ENCODE data around the gene POMGNT1. TPM values are rescaled to one million over a fixed set of nuclear protein-coding genes. Genes with fewer than 3 reads are reported as not detected.

POMGNT1 gene
- total RNA-seq, 1 donor from 2014 or later: 55.7 TPM

- no peak overlapping the region for H2AFZ ChIP-seq (replicated peaks)
- H3K4me3 ChIP-seq: no peak overlapping the region
- no peak overlapping the region for H3K27ac ChIP-seq
- H3K36me3 ChIP-seq: no peaks in the 10 kb centered on the region
- TF ChIP-seq EZH2phosphoT487 (IDR thresholded peaks at IDR 0.05): no peak
- no peak for TF ChIP-seq CTCF (IDR thresholded peaks at IDR 0.05)
- no peak for TF ChIP-seq EZH2 (IDR thresholded peaks at IDR 0.05)
- H3K27ac Mint-ChIP-seq: no peak overlapping the region
- no peak for DNase-seq (ENCODE audit: low spot score)
- H4K20me1 ChIP-seq (ENCODE audit: low read depth): no peaks in the 10 kb centered on the region
- no peaks in the 10 kb centered on the region for H3K9me3 Mint-ChIP-seq
- H3K79me2 ChIP-seq (ENCODE audit: low read depth): no peaks in the 10 kb centered on the region
- no peaks in the 10 kb centered on the region for H3F3A ChIP-seq (ENCODE audit: low read depth)
- H3K4me1 Mint-ChIP-seq: peaks cover 5% of the 10 kb centered on the region
- no peak overlapping the region for H3K4me2 ChIP-seq
- no peaks in the 10 kb centered on the region for H3K9me3 ChIP-seq (ENCODE audit: low read depth)
- peaks cover 11% of the 10 kb centered on the region for H3K27me3 Mint-ChIP-seq (ENCODE audit: insufficient read depth, low read depth)
- no peaks in the 10 kb centered on the region for H3K36me3 Mint-ChIP-seq
- no peak overlapping the region for H3K9ac ChIP-seq
- H3K27me3 ChIP-seq: peaks cover 17% of the 10 kb centered on the region
- no peak overlapping the region for H3K4me3 Mint-ChIP-seq
- peaks cover 10% of the 10 kb centered on the region for H3K4me1 ChIP-seq
Observed at GRCh38 chr1:46171351-46171750, 26.9 kb downstream of the POMGNT1 start.

- Mint-ChIP-seq H3K4me3 (no peak overlapping the region), H3K4me1 (peaks cover 5% of the 10 kb centered on the region), H3K27me3 (ENCODE audit: insufficient read depth, low read depth) (peaks cover 11% of the 10 kb centered on the region), H3K36me3 (no peaks in the 10 kb centered on the region), H3K27ac (no peak overlapping the region), H3K9me3 (no peaks in the 10 kb centered on the region)
- H3K36me3 ChIP-seq: no peaks in the 10 kb centered on the region
- H3K9me3 ChIP-seq (ENCODE audit: low read depth): no peaks in the 10 kb centered on the region
- DNase-seq (ENCODE audit: low spot score): no peak
- no peak for TF ChIP-seq CTCF (IDR thresholded peaks at IDR 0.05)
- TF ChIP-seq EZH2phosphoT487 (IDR thresholded peaks at IDR 0.05): no peak
- no peak for TF ChIP-seq EZH2 (IDR thresholded peaks at IDR 0.05)
- no peaks in the 10 kb centered on the region for H3K79me2 ChIP-seq (ENCODE audit: low read depth)
- H3K9ac ChIP-seq: no peak overlapping the region
- peaks cover 22% of the 10 kb centered on the region for H3K27me3 ChIP-seq
- peaks cover 10% of the 10 kb centered on the region for H3K4me1 ChIP-seq
- no peak overlapping the region for H3K4me2 ChIP-seq
- H4K20me1 ChIP-seq (ENCODE audit: low read depth): no peaks in the 10 kb centered on the region
- H2AFZ ChIP-seq (replicated peaks): no peak overlapping the region
- no peaks in the 10 kb centered on the region for H3F3A ChIP-seq (ENCODE audit: low read depth)
- no peak overlapping the region for H3K27ac ChIP-seq
- no peak overlapping the region for H3K4me3 ChIP-seq
Observed at GRCh38 chr1:46169811-46170454, 28.3 kb downstream of the POMGNT1 start.

GRCh38 chr1:46168477-46168876, 29.8 kb downstream of the POMGNT1 start:
- H4K20me1 ChIP-seq (ENCODE audit: low read depth): no peaks in the 10 kb centered on the region
- no peaks in the 10 kb centered on the region for H3K36me3 Mint-ChIP-seq
- H3K27ac Mint-ChIP-seq: no peak overlapping the region
- H3K36me3 ChIP-seq: no peaks in the 10 kb centered on the region
- TF ChIP-seq EZH2phosphoT487 (IDR thresholded peaks at IDR 0.05): no peak
- no peak for TF ChIP-seq EZH2 (IDR thresholded peaks at IDR 0.05)
- no peak for TF ChIP-seq CTCF (IDR thresholded peaks at IDR 0.05)
- peaks cover 7% of the 10 kb centered on the region for H3K4me1 ChIP-seq
- H3K79me2 ChIP-seq (ENCODE audit: low read depth): no peaks in the 10 kb centered on the region
- H3K4me1 Mint-ChIP-seq: peaks cover 5% of the 10 kb centered on the region
- no peaks in the 10 kb centered on the region for H3K9me3 Mint-ChIP-seq
- H3F3A ChIP-seq (ENCODE audit: low read depth): no peaks in the 10 kb centered on the region
- no peaks in the 10 kb centered on the region for H3K9me3 ChIP-seq (ENCODE audit: low read depth)
- H2AFZ ChIP-seq (replicated peaks): no peak overlapping the region
- no peak overlapping the region for H3K4me2 ChIP-seq
- H3K9ac ChIP-seq: no peak overlapping the region
- H3K27me3 ChIP-seq: peaks cover 22% of the 10 kb centered on the region
- no peak overlapping the region for H3K4me3 ChIP-seq
- H3K4me3 Mint-ChIP-seq: no peak overlapping the region
- DNase-seq (ENCODE audit: low spot score): no peak
- H3K27me3 Mint-ChIP-seq (ENCODE audit: insufficient read depth, low read depth): peaks cover 13% of the 10 kb centered on the region
- no peak overlapping the region for H3K27ac ChIP-seq
